GM19238 (cell line): Measurements from ENCODE around the gene THPO.

Source experiments
- DNase-seq: peaks from one replicate; pipeline ENCODE4 v3.0.0; 2011; ENCODE audit warnings: low spot score; ENCODE audit not compliant: insufficient read length

Gene THPO

GRCh38 chr3:184377882-184378445 lies at the start of gene THPO:
TSS of gene THPO (minus strand) at chr3:184378207. CDS start at chr3:184376259, 1,948 bp downstream.
- DNase-seq: no peak

GRCh38 chr3:184426691-184427141 lies 48.7 kb upstream of the THPO start:
- no peak for DNase-seq

- no peak for DNase-seq
Measured at GRCh38 chr3:184423561-184423960, 45.6 kb upstream of the THPO start.

GRCh38 chr3:184419171-184419570 lies 41.2 kb upstream of the THPO start:
- DNase-seq: no peak

GRCh38 chr3:184417619-184418327 lies 39.8 kb upstream of the THPO start:
- peak; percentile 63 for DNase-seq

- DNase-seq: no peak
Measured at GRCh38 chr3:184415203-184415490, 37.1 kb upstream of the THPO start.

GRCh38 chr3:184414418-184415202 lies 36.6 kb upstream of the THPO start:
- no peak for DNase-seq

- DNase-seq: no peak
Measured at GRCh38 chr3:184409946-184410500, 32.0 kb upstream of the THPO start.

- DNase-seq: no peak
Measured at GRCh38 chr3:184409331-184409926, 31.4 kb upstream of the THPO start.

GRCh38 chr3:184405075-184406030 lies 27.3 kb upstream of the THPO start:
- no peak for DNase-seq

- DNase-seq: no peak
Measured at GRCh38 chr3:184399410-184399809, 21.4 kb upstream of the THPO start.

GRCh38 chr3:184395320-184395660 lies 17.3 kb upstream of the THPO start:
- DNase-seq: no peak

- DNase-seq: no peak
Measured at GRCh38 chr3:184391266-184391665, 13.3 kb upstream of the THPO start.

- DNase-seq: no peak
Measured at GRCh38 chr3:184389935-184390528, 12.0 kb upstream of the THPO start.

- no peak for DNase-seq
Measured at GRCh38 chr3:184389384-184389783, 11.4 kb upstream of the THPO start.

- no peak for DNase-seq
Measured at GRCh38 chr3:184388936-184389230, 10.9 kb upstream of the THPO start.

GRCh38 chr3:184388164-184388935 lies 10.3 kb upstream of the THPO start:
- no peak for DNase-seq

- DNase-seq: no peak
Measured at GRCh38 chr3:184387174-184387714, 9.2 kb upstream of the THPO start.

- DNase-seq: no peak
Measured at GRCh38 chr3:184386047-184386806, 8.2 kb upstream of the THPO start.
